ENCODE measurements around the gene SAA2. TPM values are rescaled to one million over a fixed set of nuclear protein-coding genes. Genes with fewer than 3 reads are reported as not detected.

The SAA2 gene
- 1 to 10 TPM; 4.7 to 7.9 TPM for total RNA-seq

GRCh38 chr11:18248561-18248960, at the start of gene SAA2:
Gene SAA2, minus strand, starts transcription at chr11:18248668. Its CDS starts 657 bp downstream, at chr11:18248011.
- H3K4me1 ChIP-seq (replicated peaks): no peaks in the 10 kb centered on the region

GRCh38 chr11:18295316-18295715, 46.8 kb upstream of the SAA2 start:
- intact Hi-C loops (cut with DNase I): no loop called here
- Histone ChIP-seq H3K4me3 (no peak overlapping the region), H3K36me3 (peaks cover 0 to 5% of the 10 kb centered on the region in 2 donors), H3K27me3 (replicated peaks; ENCODE audit: insufficient read depth) (no peaks in the 10 kb centered on the region), H3K27ac (no peak overlapping the region), H3K9me3 (no peaks in the 10 kb centered on the region), H3K4me1 (replicated peaks) (no peaks in the 10 kb centered on the region)
- WGBS: 88% methylated on average over 2 of the region's 2 CpGs
- DNase-seq (ENCODE audit: low spot score): no peak
- TF ChIP-seq POLR2AphosphoS5 (IDR thresholded peaks at IDR 0.05) (no peak), POLR2A (IDR thresholded peaks at IDR 0.05) (no peak)
- TF ChIP-seq, protein P1, sequence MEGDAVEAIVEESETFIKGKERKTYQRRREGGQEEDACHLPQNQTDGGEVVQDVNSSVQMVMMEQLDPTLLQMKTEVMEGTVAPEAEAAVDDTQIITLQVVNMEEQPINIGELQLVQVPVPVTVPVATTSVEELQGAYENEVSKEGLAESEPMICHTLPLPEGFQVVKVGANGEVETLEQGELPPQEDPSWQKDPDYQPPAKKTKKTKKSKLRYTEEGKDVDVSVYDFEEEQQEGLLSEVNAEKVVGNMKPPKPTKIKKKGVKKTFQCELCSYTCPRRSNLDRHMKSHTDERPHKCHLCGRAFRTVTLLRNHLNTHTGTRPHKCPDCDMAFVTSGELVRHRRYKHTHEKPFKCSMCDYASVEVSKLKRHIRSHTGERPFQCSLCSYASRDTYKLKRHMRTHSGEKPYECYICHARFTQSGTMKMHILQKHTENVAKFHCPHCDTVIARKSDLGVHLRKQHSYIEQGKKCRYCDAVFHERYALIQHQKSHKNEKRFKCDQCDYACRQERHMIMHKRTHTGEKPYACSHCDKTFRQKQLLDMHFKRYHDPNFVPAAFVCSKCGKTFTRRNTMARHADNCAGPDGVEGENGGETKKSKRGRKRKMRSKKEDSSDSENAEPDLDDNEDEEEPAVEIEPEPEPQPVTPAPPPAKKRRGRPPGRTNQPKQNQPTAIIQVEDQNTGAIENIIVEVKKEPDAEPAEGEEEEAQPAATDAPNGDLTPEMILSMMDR (IDR thresholded peaks at IDR 0.05): no peak

More at GRCh38 chr11:18248561-18248960, at the start of gene SAA2:
- no peak within 1 kb of the TSS for H3K4me3 ChIP-seq
- TF ChIP-seq POLR2A (IDR thresholded peaks at IDR 0.05): no peak
- no peak for TF ChIP-seq POLR2AphosphoS5 (IDR thresholded peaks at IDR 0.05)
- TF ChIP-seq, protein P1 (IDR thresholded peaks at IDR 0.05): no peak
- no peak for DNase-seq (ENCODE audit: low spot score)
- intact Hi-C loops (cut with DNase I): no loop called here
- H3K9me3 ChIP-seq: no peaks in the 10 kb centered on the region
- H3K27ac ChIP-seq: no peak within 1 kb of the TSS
- no peaks in the 10 kb centered on the region for H3K27me3 ChIP-seq (replicated peaks; ENCODE audit: insufficient read depth)
- H3K36me3 ChIP-seq: no peaks in the 10 kb centered on the region
- WGBS: 72% methylated on average over 5 of the region's 5 CpGs

DNA sequence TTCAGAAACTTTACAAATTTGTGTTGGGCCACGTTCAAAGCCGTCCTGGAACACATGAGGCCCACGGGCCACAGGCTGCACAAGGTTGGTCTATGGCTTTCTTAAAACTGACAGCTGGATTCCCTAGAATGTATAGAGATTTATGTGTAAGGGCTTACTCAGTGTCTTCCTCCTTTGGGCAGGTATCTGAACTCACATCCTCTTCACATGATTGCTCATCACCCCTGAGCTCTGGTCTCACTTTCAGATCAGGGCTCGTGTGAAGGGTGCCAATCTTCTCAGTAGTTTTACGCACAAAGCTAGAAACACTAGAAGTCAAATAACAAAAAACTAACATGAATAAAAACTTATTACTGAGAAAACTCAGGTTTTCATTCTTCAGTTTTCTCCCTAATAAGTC, 46.4 kb upstream of the SAA2 start:
- H3K27me3 ChIP-seq (replicated peaks; ENCODE audit: insufficient read depth): no peaks in the 10 kb centered on the region
- no peak overlapping the region for H3K4me3 ChIP-seq
- H3K9me3 ChIP-seq: no peaks in the 10 kb centered on the region
- peaks cover 0 to 5% of the 10 kb centered on the region in 2 donors for H3K36me3 ChIP-seq
- H3K27ac ChIP-seq: no peak overlapping the region
- H3K4me1 ChIP-seq (replicated peaks): no peaks in the 10 kb centered on the region
- intact Hi-C loops (cut with DNase I): no loop called here
- TF ChIP-seq POLR2A (IDR thresholded peaks at IDR 0.05) (no peak), POLR2AphosphoS5 (IDR thresholded peaks at IDR 0.05) (no peak)
- TF ChIP-seq, protein P1 (IDR thresholded peaks at IDR 0.05): no peak
- WGBS: 94% methylated on average over 5 of the region's 5 CpGs
- DNase-seq (ENCODE audit: low spot score): no peak

DNA sequence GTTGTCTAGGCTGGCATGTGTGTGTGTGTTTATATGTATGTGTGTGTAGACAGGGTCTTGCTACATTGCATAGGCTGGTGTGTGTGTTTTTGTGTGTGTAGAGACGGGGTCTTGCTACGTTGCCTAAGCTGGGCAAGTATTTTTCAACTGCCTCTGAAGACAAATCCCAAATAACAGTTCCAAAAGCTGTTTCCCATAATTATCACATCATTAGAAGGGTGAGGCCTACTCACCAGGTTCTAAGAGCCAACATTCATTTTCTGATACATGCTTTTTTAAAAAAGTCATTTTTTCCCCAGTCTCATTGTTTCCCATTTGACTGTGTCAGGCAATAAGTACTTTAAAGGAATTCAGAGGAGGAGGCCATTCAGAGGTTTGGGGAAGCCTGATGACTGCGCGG, 40.4 kb upstream of the SAA2 start:
- TF ChIP-seq POLR2A (IDR thresholded peaks at IDR 0.05) (no peak), POLR2AphosphoS5 (IDR thresholded peaks at IDR 0.05) (no peak)
- TF ChIP-seq, protein P1 (IDR thresholded peaks at IDR 0.05): no peak
- DNase-seq (ENCODE audit: low spot score): no peak
- WGBS: 94% methylated on average over 4 of the region's 4 CpGs
- peaks cover 0 to 5% of the 10 kb centered on the region in 2 donors for H3K36me3 ChIP-seq
- no peaks in the 10 kb centered on the region for H3K4me1 ChIP-seq (replicated peaks)
- H3K4me3 ChIP-seq: no peak overlapping the region
- no peaks in the 10 kb centered on the region for H3K9me3 ChIP-seq
- H3K27me3 ChIP-seq (replicated peaks; ENCODE audit: insufficient read depth): no peaks in the 10 kb centered on the region
- no peak overlapping the region for H3K27ac ChIP-seq
- intact Hi-C loops (cut with DNase I): no loop called here

DNA sequence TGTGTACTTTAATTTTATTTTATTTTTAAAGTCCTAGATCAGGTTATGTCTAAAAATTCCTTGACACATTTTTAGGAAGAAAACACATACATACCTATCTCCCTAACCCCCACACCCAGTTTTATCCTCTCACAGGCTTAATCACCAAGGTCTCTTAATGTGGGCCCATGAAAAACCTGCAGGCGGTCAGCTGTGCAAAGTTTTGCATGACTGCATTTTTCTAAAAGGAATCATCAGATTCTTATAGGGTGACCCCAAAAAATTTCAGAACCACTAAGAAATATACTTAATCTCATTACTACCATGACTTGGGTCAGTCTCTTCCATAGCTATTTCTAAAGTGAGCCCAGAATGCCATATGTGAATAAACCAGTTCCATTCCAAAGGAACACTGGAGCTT, 37.4 kb upstream of the SAA2 start:
- Histone ChIP-seq H3K9me3 (no peaks in the 10 kb centered on the region), H3K4me1 (replicated peaks) (no peaks in the 10 kb centered on the region), H3K36me3 (no peaks in the 10 kb centered on the region), H3K27me3 (replicated peaks; ENCODE audit: insufficient read depth) (no peaks in the 10 kb centered on the region), H3K4me3 (no peak overlapping the region), H3K27ac (no peak overlapping the region)
- intact Hi-C loops (cut with DNase I): no loop called here
- WGBS: 100% methylated on average over 1 of the region's 1 CpG
- TF ChIP-seq, protein P1 (IDR thresholded peaks at IDR 0.05): no peak
- no peak for TF ChIP-seq POLR2AphosphoS5 (IDR thresholded peaks at IDR 0.05)
- no peak for TF ChIP-seq POLR2A (IDR thresholded peaks at IDR 0.05)
- DNase-seq (ENCODE audit: low spot score): no peak

Data from prostate gland (tissue), 2 donors.